Epithelial cell of prostate (primary cell): ENCODE results near the gene RTN4RL2.

Source experiments
- DNase-seq: peaks from one replicate; pipeline ENCODE4 v3.0.0-alpha.2; 2011; ENCODE audit warnings: low read depth, low spot score
- H3K27ac ChIP-seq: fragments of 450-650 bp; 2 replicates; pipeline ENCODE4 v1.5.1; 2017; ENCODE audit warnings: mild to moderate bottlenecking

The RTN4RL2 gene

GRCh38 chr11:57514538-57515331, 54.4 kb downstream of the RTN4RL2 start:
- H3K27ac ChIP-seq = no peak overlapping the region

GRCh38 chr11:57515332-57516060, 55.2 kb downstream of the RTN4RL2 start, which contains the start of gene SLC43A1:
Gene SLC43A1, minus strand, starts transcription at chr11:57515702. Its CDS starts 1,591 bp downstream, at chr11:57514111.
- H3K27ac ChIP-seq = no peak within 1 kb of the TSS
- no peak for DNase-seq

More at GRCh38 chr11:57514538-57515331, 54.4 kb downstream of the RTN4RL2 start:
- no peak for DNase-seq

DNA sequence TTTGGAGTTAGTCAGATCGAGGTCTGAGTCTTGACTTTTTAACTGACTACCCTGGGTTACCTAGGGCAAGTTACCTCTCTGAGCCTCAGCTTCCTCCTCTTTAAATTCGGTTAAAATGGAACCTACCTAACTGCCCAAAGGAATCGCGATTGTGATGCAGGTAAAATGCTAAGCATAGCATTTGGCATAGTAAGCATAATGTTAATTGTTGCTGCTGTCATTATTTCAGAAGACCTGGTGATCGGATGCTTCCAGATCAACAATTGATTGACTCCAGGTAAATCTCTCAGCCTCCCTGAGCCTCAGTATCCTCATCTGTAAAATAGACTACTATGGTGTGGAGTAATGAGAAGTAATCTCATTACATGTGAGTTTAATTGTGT, 55.7 kb downstream of the RTN4RL2 start:
- no peak overlapping the region for H3K27ac ChIP-seq

GRCh38 chr11:57521116-57521515, 60.8 kb downstream of the RTN4RL2 start:
- H3K27ac ChIP-seq = no peak overlapping the region
- DNase-seq = no peak

More for the DNA sequence above, 55.7 kb downstream of the RTN4RL2 start:
- no peak for DNase-seq

GRCh38 chr11:57523419-57523818, 63.1 kb downstream of the RTN4RL2 start:
- no peak overlapping the region for H3K27ac ChIP-seq
- no peak for DNase-seq
